Measurements from ENCODE around the gene ST13.

GRCh38 chr22:40857309-40857855 is 943 bp upstream of the ST13 start:
- no peak for TF ChIP-seq CTCF (IDR thresholded peaks at IDR 0.05)
- no peak for TF ChIP-seq POLR2A (IDR thresholded peaks at IDR 0.05)

Data from Peyer's patch (tissue), 4 donors.